A549 (cell line): ENCODE measurements around the gene GALNT7.

Experiments
- FOSL2 ChIP-seq, 2 experiments: fragments of 450-650 bp in 1 of 2; fragments of >200 bp in 1 of 2; sonication (Bioruptor Twin) in 1 of 2; formaldehyde crosslinking; IDR thresholded peaks; 2 replicates each; pipeline versions ENCODE4 v1.5.0 to v1.6.1; 2016 to 2020; ENCODE audit warnings: mild to moderate bottlenecking in 1 of 2, moderate library complexity in 1 of 2
- JUN ChIP-seq, 2 experiments: fragments of >200 bp; sonication (Bioruptor Twin); formaldehyde crosslinking; IDR thresholded peaks; 2 replicates in 1 of 2; 3 replicates in 1 of 2; pipeline ENCODE4 v1.6.1; 2016 to 2017
- MAFK ChIP-seq: fragments of 450-650 bp; IDR thresholded peaks from 2 replicates; pipeline ENCODE4 v1.6.1; 2014; ENCODE audit not compliant: partially characterized antibody
- POLR2A ChIP-seq: IDR thresholded peaks from 2 replicates; pipeline ENCODE4 v1.6.1; 2012; ENCODE audit warnings: mild to moderate bottlenecking, low read length
- SREBF2 ChIP-seq: fragments of 450-650 bp; IDR thresholded peaks from 2 replicates; pipeline ENCODE4 v1.6.1; 2014; ENCODE audit warnings: mild to moderate bottlenecking, moderate library complexity
- TF ChIP-seq, protein P1 (sequence below): fragments of >200 bp; sonication (Bioruptor Twin); formaldehyde crosslinking; IDR thresholded peaks from 3 replicates; pipeline ENCODE4 v1.5.1; 2016
- TF ChIP-seq, protein P2 (sequence below): IDR thresholded peaks from 2 replicates; pipeline ENCODE4 v1.6.1; 2012; ENCODE audit warnings: low read depth, borderline replicate concordance

DNA sequence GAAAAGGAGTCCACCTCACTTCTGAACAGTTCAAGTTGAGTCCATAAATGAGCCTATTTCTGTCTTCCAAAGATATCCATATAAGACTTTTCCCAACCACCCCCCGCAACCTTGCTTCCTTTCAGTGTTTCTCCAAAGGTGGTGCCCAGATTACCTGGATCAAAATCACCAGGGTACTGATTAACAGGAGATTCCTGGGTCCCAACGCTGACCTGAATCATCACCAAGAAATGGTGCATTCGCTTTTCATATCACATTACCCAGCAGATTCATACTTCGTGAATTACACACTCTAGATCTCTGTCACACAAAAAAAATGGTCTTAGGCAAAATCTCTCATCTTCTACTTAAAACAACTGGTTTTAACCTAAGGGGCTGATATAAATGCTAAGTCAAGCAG lies 2.1 kb upstream of the GALNT7 start:
- TF ChIP-seq FOSL2 (IDR thresholded peaks at IDR 0.05) (no peak), FOSL2 (CRISPR knock-in tag; IDR thresholded peaks at IDR 0.05) (no peak), SREBF2 (no peak), JUN (IDR thresholded peaks at IDR 0.05) (no peak), MAFK (no peak), POLR2A (no peak)
- TF ChIP-seq, protein P1, sequence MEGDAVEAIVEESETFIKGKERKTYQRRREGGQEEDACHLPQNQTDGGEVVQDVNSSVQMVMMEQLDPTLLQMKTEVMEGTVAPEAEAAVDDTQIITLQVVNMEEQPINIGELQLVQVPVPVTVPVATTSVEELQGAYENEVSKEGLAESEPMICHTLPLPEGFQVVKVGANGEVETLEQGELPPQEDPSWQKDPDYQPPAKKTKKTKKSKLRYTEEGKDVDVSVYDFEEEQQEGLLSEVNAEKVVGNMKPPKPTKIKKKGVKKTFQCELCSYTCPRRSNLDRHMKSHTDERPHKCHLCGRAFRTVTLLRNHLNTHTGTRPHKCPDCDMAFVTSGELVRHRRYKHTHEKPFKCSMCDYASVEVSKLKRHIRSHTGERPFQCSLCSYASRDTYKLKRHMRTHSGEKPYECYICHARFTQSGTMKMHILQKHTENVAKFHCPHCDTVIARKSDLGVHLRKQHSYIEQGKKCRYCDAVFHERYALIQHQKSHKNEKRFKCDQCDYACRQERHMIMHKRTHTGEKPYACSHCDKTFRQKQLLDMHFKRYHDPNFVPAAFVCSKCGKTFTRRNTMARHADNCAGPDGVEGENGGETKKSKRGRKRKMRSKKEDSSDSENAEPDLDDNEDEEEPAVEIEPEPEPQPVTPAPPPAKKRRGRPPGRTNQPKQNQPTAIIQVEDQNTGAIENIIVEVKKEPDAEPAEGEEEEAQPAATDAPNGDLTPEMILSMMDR, result no peak
- TF ChIP-seq, protein P2, sequence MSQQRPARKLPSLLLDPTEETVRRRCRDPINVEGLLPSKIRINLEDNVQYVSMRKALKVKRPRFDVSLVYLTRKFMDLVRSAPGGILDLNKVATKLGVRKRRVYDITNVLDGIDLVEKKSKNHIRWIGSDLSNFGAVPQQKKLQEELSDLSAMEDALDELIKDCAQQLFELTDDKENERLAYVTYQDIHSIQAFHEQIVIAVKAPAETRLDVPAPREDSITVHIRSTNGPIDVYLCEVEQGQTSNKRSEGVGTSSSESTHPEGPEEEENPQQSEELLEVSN, result no peak
